Heart left ventricle (tissue), 16 donors: ENCODE measurements around the gene HSPB3. TPM values are rescaled to one million over a fixed set of nuclear protein-coding genes. Genes with fewer than 3 reads are reported as not detected.

ENCODE experiments used
- ATAC-seq, 4 donors: fragments of 200-7000 bp; cut with Tn5 transposase; one replicate each; pipeline ENCODE4 v1.9.1; 2020 to 2022; ENCODE audit warnings: moderate library complexity in 4 of 4, mild to moderate bottlenecking in 3 of 4, moderate number of reproducible peaks in 1 of 4
- DNase-seq, 5 donors: peaks; one replicate each; pipeline ENCODE4 v3.0.0-alpha.2; 2020
- H3K27ac ChIP-seq, 12 donors: fragments of 200-600 bp; sonication (generic) in 4 of 12; one replicate each; pipeline versions ENCODE4 v1.5.0 to v1.8.0; 2016 to 2022; ENCODE audit warnings: mild to moderate bottlenecking in 2 of 12
- H3K27me3 ChIP-seq, 9 donors: fragments of 200-600 bp; sonication (generic) in 2 of 9; one replicate each; pipeline versions ENCODE4 v1.5.1 to v1.8.0; 2016 to 2022; ENCODE audit warnings: mild to moderate bottlenecking in 3 of 9
- H3K36me3 ChIP-seq, 9 donors: fragments of 200-600 bp; sonication (generic) in 2 of 9; one replicate each; pipeline versions ENCODE4 v1.5.0 to v1.8.0; 2018 to 2022; ENCODE audit warnings: mild to moderate bottlenecking in 2 of 9
- H3K4me1 ChIP-seq, 12 donors: fragments of 200-600 bp; sonication (generic) in 4 of 12; one replicate each; pipeline versions ENCODE4 v1.5.0 to v1.8.0; 2016 to 2022; ENCODE audit warnings: mild to moderate bottlenecking in 3 of 12
- H3K4me3 ChIP-seq, 12 donors: fragments of 200-600 bp; sonication (generic) in 4 of 12; one replicate each; pipeline versions ENCODE4 v1.5.0 to v1.8.0; 2017 to 2022; ENCODE audit warnings: mild to moderate bottlenecking in 9 of 12, moderate library complexity in 4 of 12
- H3K9me3 ChIP-seq, 12 donors: fragments of 200-600 bp; sonication (generic) in 4 of 12; one replicate each; pipeline versions ENCODE4 v1.5.0 to v1.8.0; 2016 to 2022; ENCODE audit warnings: mild to moderate bottlenecking in 1 of 12
- POLR2A ChIP-seq, 2 donors: fragments of 450-650 bp; IDR thresholded peaks; one replicate each; pipeline ENCODE4 v1.6.1; 2017; ENCODE audit warnings: antibody characterized with exemption in 2 of 2, mild to moderate bottlenecking in 2 of 2, moderate library complexity in 2 of 2
- WGBS, 4 donors: extraction: QIAGEN DNeasy Blood & Tissue Kit in 2 of 4; methylation state at CpG; one replicate each; pipeline versions ENCODE4 v1.1.5 to v1.1.7; 2013 to 2018; 5-methylcytosine and 5-hydroxymethylcytosine counted together
- intact Hi-C, 10 donors: fragments of 100-400 bp; cut with DNase I; formaldehyde crosslinking; loops; one replicate each; pipeline versions ENCODE4 v1.11.1 to v1.14.2; 2022
- polyA plus RNA-seq, 2 donors: library from polyadenylated mRNA; stranded (reverse); fragments of 200-250 nt; gene quantifications; one replicate each; pipeline ENCODE4 v1.2.3, GENCODE V29; 2013
- total RNA-seq, 9 donors: library from RNA; depleted of rRNA in 2 of 9; stranded (reverse); fragments of >200 nt in 2 of 9; fragmentation: NEBNext Ultra II Directional in 3 of 9; extraction: Animal tissue kit (Norgen Biotek cat#: 25700) in 3 of 9; gene quantifications; one replicate each; pipeline versions ENCODE4 v1.1.0 to v1.2.4, GENCODE V29; 2016 to 2023
- TF ChIP-seq, protein P1 (sequence below), 12 donors: fragments of 200-600 bp; sonication (generic) in 4 of 12; IDR thresholded peaks; one replicate each; pipeline versions ENCODE4 v1.5.0 to v1.8.0; 2018 to 2022; ENCODE audit warnings: antibody characterized with exemption in 12 of 12, mild to moderate bottlenecking in 5 of 12
- donor health status: ischemic (EF 13 %, LVEDD 7.1; RV severe dilation, severe dysfunction).
- donor health status: healthy with polysubstance abuse.
- donor health status: DM: no; HTN: yes; CAD: no.
- donor health status: DM: no; HTN: no; CAD: no.
- donor health status: ischemic (EF 25% LVEDD 6.9; RV normal size, moderate dysfunction).
- donor health status: ischemic (EF 25% LVEDD 5.7; RV mildly dilated, moderate dysfunction).
- donor health status: healthy.
- donor health status: DM: yes; HTN: yes; CAD: no.
- donor health status: ischemic (EF 35%, LVEDD 5.7; RV mildly dilated, moderate dysfunction).
- donor health status: nonischemic (EF 11% LVEDD 7.7; RV severe dilation, severe dysfunction).
- donor health status: DM: yes; HTN: yes; CAD: no.
- donor health status: PGD.
- donor health status: ischemic (EF 29% LVEDD 5.4; RV normal size, mild dysfunction).
- donor health status: nonischemic (EF 23%, LVEDD 6.1; RV moderate dilation, normal function).

HSPB3 gene
- total and polyA plus RNA-seq, 11 donors: 125 to 795 (median 317) TPM

DNA sequence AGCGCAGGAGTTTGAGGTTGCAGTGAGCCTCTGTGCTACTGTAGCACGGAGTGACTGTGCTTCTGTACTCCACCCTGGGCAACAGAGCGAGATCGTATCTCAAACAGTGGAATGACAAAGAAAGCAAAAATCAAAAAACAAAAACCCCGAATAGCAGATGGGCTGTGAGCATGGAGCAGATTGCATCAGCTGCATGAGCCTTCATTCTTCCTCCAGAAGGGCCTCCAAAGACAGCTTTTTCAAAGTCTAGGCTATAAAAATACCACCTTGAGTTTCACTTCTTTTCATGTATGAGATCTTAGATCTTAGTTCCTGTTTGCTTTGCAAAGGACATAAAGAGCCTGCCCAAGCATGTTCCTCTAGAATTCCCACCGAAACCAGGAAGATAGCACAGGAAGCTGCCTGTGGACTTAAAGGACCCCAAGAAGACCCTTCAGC is 15.0 kb upstream of the HSPB3 start:
- H3K27ac ChIP-seq: no peak overlapping the region
- no peak for TF ChIP-seq POLR2A (IDR thresholded peaks at IDR 0.05)
- TF ChIP-seq, protein P1, sequence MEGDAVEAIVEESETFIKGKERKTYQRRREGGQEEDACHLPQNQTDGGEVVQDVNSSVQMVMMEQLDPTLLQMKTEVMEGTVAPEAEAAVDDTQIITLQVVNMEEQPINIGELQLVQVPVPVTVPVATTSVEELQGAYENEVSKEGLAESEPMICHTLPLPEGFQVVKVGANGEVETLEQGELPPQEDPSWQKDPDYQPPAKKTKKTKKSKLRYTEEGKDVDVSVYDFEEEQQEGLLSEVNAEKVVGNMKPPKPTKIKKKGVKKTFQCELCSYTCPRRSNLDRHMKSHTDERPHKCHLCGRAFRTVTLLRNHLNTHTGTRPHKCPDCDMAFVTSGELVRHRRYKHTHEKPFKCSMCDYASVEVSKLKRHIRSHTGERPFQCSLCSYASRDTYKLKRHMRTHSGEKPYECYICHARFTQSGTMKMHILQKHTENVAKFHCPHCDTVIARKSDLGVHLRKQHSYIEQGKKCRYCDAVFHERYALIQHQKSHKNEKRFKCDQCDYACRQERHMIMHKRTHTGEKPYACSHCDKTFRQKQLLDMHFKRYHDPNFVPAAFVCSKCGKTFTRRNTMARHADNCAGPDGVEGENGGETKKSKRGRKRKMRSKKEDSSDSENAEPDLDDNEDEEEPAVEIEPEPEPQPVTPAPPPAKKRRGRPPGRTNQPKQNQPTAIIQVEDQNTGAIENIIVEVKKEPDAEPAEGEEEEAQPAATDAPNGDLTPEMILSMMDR (IDR thresholded peaks at IDR 0.05): no peak

DNA sequence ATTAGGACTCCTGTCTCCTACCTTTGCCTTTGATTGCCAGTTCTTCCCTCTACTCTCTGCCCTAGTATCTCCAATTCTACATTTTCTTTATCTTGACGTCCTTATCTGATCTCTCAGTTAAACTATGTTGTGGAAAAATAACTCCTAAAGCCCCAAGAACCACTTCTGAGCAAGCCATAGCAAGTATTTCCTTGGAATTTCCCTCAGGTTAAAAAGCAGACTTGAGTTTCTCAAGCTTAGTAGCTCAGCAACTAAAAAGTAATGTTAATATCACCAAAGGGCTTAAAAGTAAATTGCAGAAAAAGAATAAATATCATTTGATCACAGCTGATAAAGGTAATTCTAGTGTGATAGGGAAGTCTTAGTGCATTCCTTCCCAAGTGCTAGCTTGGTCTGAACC is 13.2 kb upstream of the HSPB3 start:
- intact Hi-C loops: loop anchor here in 2 of 10 donors (5.0 kb wide), 1 partner anchor 50 kb away; no protein-coding TSS in a partner anchor
- Histone ChIP-seq H3K36me3 (no peaks in the 10 kb centered on the region), H3K4me1 (peaks cover 0 to 20% (median 9%) of the 10 kb centered on the region in 12 donors), H3K27me3 (no peaks in the 10 kb centered on the region), H3K4me3 (no peak overlapping the region), H3K9me3 (no peaks in the 10 kb centered on the region), H3K27ac (no peak overlapping the region)
- ATAC-seq (no peak), DNase-seq (no peak)
- WGBS, 4 donors: 11 to 37% (median 22%) methylated on average over 1 of the region's 1 CpG
- no peak for TF ChIP-seq POLR2A (IDR thresholded peaks at IDR 0.05)
- TF ChIP-seq, protein P1 (IDR thresholded peaks at IDR 0.05): no peak

More for the DNA sequence above, 15.0 kb upstream of the HSPB3 start:
- WGBS, 4 donors: 79 to 90% (median 84%) methylated on average over 6 of the region's 6 CpGs
- no peaks in the 10 kb centered on the region for H3K9me3 ChIP-seq
- intact Hi-C loops: loop anchor here in 2 of 10 donors (5.0 kb wide), 1 partner anchor 52 kb away; no protein-coding TSS in a partner anchor
- peaks cover 0 to 3% (median under 1%) of the 10 kb centered on the region in 12 donors for H3K4me1 ChIP-seq
- H3K27me3 ChIP-seq: no peaks in the 10 kb centered on the region
- H3K4me3 ChIP-seq: no peak overlapping the region
- DNase-seq (no peak), ATAC-seq (no peak)
- H3K36me3 ChIP-seq: no peaks in the 10 kb centered on the region

DNA sequence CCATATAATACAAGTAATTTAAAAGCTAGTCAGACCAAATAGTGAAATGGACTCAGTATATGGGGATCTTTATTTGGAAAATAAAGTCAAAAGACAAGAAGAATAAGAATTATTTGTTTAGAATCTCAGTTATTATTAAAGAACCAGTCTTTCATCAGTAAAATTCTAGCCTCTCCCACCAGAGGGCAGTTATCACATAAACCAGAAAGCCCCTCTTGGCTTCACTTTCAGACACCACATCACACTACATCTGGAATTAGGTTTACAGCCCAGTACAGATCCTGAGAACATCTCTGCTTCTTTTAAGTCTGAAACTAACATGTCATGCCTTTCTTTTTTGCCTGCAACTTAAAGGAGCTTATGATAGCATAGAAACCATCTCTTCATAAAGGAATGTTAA is 12.2 kb upstream of the HSPB3 start:
- H3K36me3 ChIP-seq: no peaks in the 10 kb centered on the region
- TF ChIP-seq, protein P1 (IDR thresholded peaks at IDR 0.05): peak in 8 of 12 donors; percentile 23 to 55 (median 40)
- no peak for TF ChIP-seq POLR2A (IDR thresholded peaks at IDR 0.05)
- H3K4me3 ChIP-seq: no peak overlapping the region
- H3K4me1 ChIP-seq: peaks cover 0 to 30% (median 11%) of the 10 kb centered on the region in 12 donors
- intact Hi-C loops: loop anchor here in 2 of 10 donors (5.0 kb wide), 1 partner anchor 49 kb away; no protein-coding TSS in a partner anchor
- no peaks in the 10 kb centered on the region for H3K27me3 ChIP-seq
- H3K9me3 ChIP-seq: no peaks in the 10 kb centered on the region
- DNase-seq: no peak
- ATAC-seq: no peak
- H3K27ac ChIP-seq: no peak overlapping the region

DNA sequence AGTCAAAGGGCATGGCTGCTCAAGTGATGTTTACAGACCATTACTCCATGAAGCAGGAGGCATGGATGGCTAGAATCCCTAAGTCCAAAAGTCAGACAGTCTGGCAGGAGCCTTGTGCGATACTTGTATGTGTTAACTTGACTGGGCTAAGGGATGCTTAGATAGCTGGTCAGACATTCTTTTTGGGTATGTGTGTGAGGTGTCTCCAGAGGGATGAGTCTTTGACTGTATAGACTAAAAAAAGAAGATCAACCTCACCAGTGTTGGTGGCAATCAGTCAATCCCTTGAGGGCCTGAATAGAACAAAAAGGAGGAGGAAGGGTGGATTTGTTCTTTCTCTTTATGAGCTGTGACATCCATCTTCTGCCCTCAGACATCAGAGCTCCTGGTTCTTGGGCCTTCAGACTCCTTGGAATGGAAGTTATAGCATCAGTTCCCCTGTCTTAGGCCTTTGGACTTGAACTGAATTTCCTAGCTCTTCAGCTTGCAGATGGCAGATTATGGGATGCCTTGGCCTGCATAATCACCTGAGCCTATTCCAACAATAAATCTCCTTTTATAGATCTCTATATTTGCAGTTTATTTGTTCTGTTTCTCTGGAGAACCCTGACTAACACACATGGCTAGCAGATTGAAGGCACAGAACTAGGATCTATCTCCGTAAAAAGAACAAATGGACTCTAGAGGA is 9.7 kb upstream of the HSPB3 start:
- H3K9me3 ChIP-seq: no peaks in the 10 kb centered on the region
- ATAC-seq: peak in 2 of 4 donors; percentile 29 to 42
- DNase-seq: no peak
- 72 to 82% (median 80%) methylated on average over 2 of the region's 2 CpGs for WGBS, 4 donors
- H3K27ac ChIP-seq: peak overlapping the region in 10 of 12 donors; percentile 43 to 77 (median 68)
- H3K4me3 ChIP-seq: peak overlapping the region in 1 of 12 donors; percentile 10
- no peaks in the 10 kb centered on the region for H3K27me3 ChIP-seq
- intact Hi-C loops: loop anchor here in 2 of 10 donors (5.0 kb wide), 2 partner anchors 36 to 41 kb away; no protein-coding TSS in a partner anchor
- peaks cover 0 to 32% (median 11%) of the 10 kb centered on the region in 12 donors for H3K4me1 ChIP-seq
- H3K36me3 ChIP-seq: no peaks in the 10 kb centered on the region
- TF ChIP-seq, protein P1 (IDR thresholded peaks at IDR 0.05): no peak
- no peak for TF ChIP-seq POLR2A (IDR thresholded peaks at IDR 0.05)
